ENCODE results near the gene PCDH11Y. TPM values are rescaled to one million over a fixed set of nuclear protein-coding genes. Genes with fewer than 3 reads are reported as not detected.
"Not testable (repeated sequence)": the region's sequence is repeated elsewhere in the genome, so short reads cannot be mapped to it uniquely, and the experiment has no call there.

Gene PCDH11Y
- total and polyA plus RNA-seq, 5 donors from 2014 or later, result not detected

- H3K27ac Mint-ChIP-seq; H3K4me3 ChIP-seq (ENCODE audit: low read depth, low read length); H3K4me3 Mint-ChIP-seq; H3K27ac ChIP-seq (ENCODE audit: insufficient read depth, low read length, poor library complexity, severe bottlenecking); H3K36me3 Mint-ChIP-seq; H3K4me1 Mint-ChIP-seq; H3K27me3 Mint-ChIP-seq; H3K4me1 ChIP-seq (ENCODE audit: control insufficient read depth, insufficient read depth, low read length, poor library complexity, severe bottlenecking); H3K27me3 ChIP-seq (ENCODE audit: control insufficient read depth, insufficient read depth, low read length); DNase-seq; H3K9me3 ChIP-seq (ENCODE audit: control insufficient read depth in 2 of 2, low read length in 2 of 2); H3K9me3 Mint-ChIP-seq; H3K36me3 ChIP-seq (ENCODE audit: control insufficient read depth, insufficient read depth, low read length); ATAC-seq (ENCODE audit: low read depth in 2 of 2): not testable (repeated sequence)
Observed at GRCh38 chrY:5709788-5710381, 709.8 kb downstream of the PCDH11Y start.

- H3K27me3 Mint-ChIP-seq; H3K4me3 ChIP-seq (ENCODE audit: low read depth, low read length); H3K9me3 Mint-ChIP-seq; DNase-seq; ATAC-seq (ENCODE audit: low read depth in 2 of 2); H3K27ac ChIP-seq (ENCODE audit: insufficient read depth, low read length, poor library complexity, severe bottlenecking); H3K36me3 ChIP-seq (ENCODE audit: control insufficient read depth, insufficient read depth, low read length); H3K27me3 ChIP-seq (ENCODE audit: control insufficient read depth, insufficient read depth, low read length); H3K4me1 Mint-ChIP-seq; H3K27ac Mint-ChIP-seq; H3K4me3 Mint-ChIP-seq; H3K4me1 ChIP-seq (ENCODE audit: control insufficient read depth, insufficient read depth, low read length, poor library complexity, severe bottlenecking); H3K9me3 ChIP-seq (ENCODE audit: control insufficient read depth in 2 of 2, low read length in 2 of 2); H3K36me3 Mint-ChIP-seq: not testable (repeated sequence)
Observed at GRCh38 chrY:5761403-5761802, 761.3 kb downstream of the PCDH11Y start.

- not testable (repeated sequence) for H3K27ac ChIP-seq (ENCODE audit: insufficient read depth, low read length, poor library complexity, severe bottlenecking); H3K27ac Mint-ChIP-seq; ATAC-seq (ENCODE audit: low read depth in 2 of 2); H3K4me1 ChIP-seq (ENCODE audit: control insufficient read depth, insufficient read depth, low read length, poor library complexity, severe bottlenecking); H3K27me3 Mint-ChIP-seq; H3K36me3 Mint-ChIP-seq; DNase-seq; H3K9me3 ChIP-seq (ENCODE audit: control insufficient read depth in 2 of 2, low read length in 2 of 2); H3K27me3 ChIP-seq (ENCODE audit: control insufficient read depth, insufficient read depth, low read length); H3K4me3 ChIP-seq (ENCODE audit: low read depth, low read length); H3K36me3 ChIP-seq (ENCODE audit: control insufficient read depth, insufficient read depth, low read length); H3K4me3 Mint-ChIP-seq; H3K4me1 Mint-ChIP-seq; H3K9me3 Mint-ChIP-seq
Observed at GRCh38 chrY:5776485-5776884, 776.4 kb downstream of the PCDH11Y start.

All from CD4-positive, CD25-positive, alpha-beta regulatory T cell (primary cell).